ENCODE data around the gene GSN.

- no peak for TF ChIP-seq CTCF (IDR thresholded peaks at IDR 0.05; ENCODE audit: low read depth, low read length, poor library complexity, severe bottlenecking)
- no peak for TF ChIP-seq EZH2phosphoT487 (IDR thresholded peaks at IDR 0.05; ENCODE audit: borderline replicate concordance, low read length)
These were observed 14.0 kb upstream of the GSN start for GRCh38 chr9:121253821-121254501.
